Measurements from ENCODE around the gene S100G. TPM values are rescaled to one million over a fixed set of nuclear protein-coding genes. Genes with fewer than 3 reads are reported as not detected.

The S100G gene
- total RNA-seq, 3 donors from 2014 or later (not counting 1 experiment from before 2014, with no cell fraction given) = not detected

- H3K4me3 Mint-ChIP-seq = no peak overlapping the region
- H3K27me3 Mint-ChIP-seq (ENCODE audit: low read depth in 2 of 2) = no peaks in the 10 kb centered on the region
- H3K9me3 Mint-ChIP-seq = no peaks in the 10 kb centered on the region
- no peak overlapping the region for H3K4me3 ChIP-seq (ENCODE audit: low read length)
- ATAC-seq (no peak), DNase-seq (no peak)
- no peaks in the 10 kb centered on the region for H3K27me3 ChIP-seq (ENCODE audit: control insufficient read depth, insufficient read depth, low read length)
- no peak overlapping the region for H3K27ac Mint-ChIP-seq
- no CpG with 5 or more reads among the region's 2 CpGs for WGBS (ENCODE audit: insufficient coverage)
- peaks cover 2% of the 10 kb centered on the region for H3K36me3 ChIP-seq (ENCODE audit: control insufficient read depth, insufficient read depth, low read length)
- H3K9me3 ChIP-seq (ENCODE audit: control insufficient read depth, insufficient read depth, low read length) = no peaks in the 10 kb centered on the region
- H3K4me1 ChIP-seq (ENCODE audit: control insufficient read depth, insufficient read depth, low read length) = no peaks in the 10 kb centered on the region
- no peaks in the 10 kb centered on the region for H3K4me1 Mint-ChIP-seq
- no peak overlapping the region for H3K27ac ChIP-seq (ENCODE audit: low read length)
- H3K36me3 Mint-ChIP-seq = no peaks in the 10 kb centered on the region
- intact Hi-C loops (cut with micrococcal nuclease) = no loop called here
- TF ChIP-seq, protein P1, sequence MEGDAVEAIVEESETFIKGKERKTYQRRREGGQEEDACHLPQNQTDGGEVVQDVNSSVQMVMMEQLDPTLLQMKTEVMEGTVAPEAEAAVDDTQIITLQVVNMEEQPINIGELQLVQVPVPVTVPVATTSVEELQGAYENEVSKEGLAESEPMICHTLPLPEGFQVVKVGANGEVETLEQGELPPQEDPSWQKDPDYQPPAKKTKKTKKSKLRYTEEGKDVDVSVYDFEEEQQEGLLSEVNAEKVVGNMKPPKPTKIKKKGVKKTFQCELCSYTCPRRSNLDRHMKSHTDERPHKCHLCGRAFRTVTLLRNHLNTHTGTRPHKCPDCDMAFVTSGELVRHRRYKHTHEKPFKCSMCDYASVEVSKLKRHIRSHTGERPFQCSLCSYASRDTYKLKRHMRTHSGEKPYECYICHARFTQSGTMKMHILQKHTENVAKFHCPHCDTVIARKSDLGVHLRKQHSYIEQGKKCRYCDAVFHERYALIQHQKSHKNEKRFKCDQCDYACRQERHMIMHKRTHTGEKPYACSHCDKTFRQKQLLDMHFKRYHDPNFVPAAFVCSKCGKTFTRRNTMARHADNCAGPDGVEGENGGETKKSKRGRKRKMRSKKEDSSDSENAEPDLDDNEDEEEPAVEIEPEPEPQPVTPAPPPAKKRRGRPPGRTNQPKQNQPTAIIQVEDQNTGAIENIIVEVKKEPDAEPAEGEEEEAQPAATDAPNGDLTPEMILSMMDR (IDR thresholded peaks at IDR 0.05) = no peak
These were observed 15.1 kb downstream of the S100G start for GRCh38 chrX:16665089-16665488.

DNA sequence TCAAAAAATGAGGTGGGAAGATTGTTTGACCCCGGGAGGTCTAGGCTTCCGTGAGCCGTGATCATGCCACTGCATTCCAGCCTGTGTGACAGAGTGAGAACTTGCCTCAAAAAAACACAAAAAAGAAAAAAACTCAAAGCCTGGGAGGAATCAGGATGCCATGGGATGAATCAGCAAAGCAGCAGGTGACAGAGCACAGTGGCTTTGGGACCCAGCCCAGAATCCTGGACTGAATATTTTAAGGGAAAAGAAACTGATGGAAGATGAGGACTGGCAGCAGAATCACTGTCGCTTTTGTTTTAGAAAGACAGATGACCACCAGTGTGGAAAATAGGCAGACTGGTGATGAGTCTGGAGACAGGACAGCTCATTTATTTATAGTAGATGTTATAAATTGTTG lies 16.6 kb downstream of the S100G start:
- TF ChIP-seq, protein P1 (IDR thresholded peaks at IDR 0.05) = no peak
- Histone ChIP-seq H3K36me3 (ENCODE audit: control insufficient read depth, insufficient read depth, low read length) (peaks cover 2% of the 10 kb centered on the region), H3K4me3 (ENCODE audit: low read length) (no peak overlapping the region), H3K9me3 (ENCODE audit: control insufficient read depth, insufficient read depth, low read length) (no peaks in the 10 kb centered on the region), H3K4me1 (ENCODE audit: control insufficient read depth, insufficient read depth, low read length) (no peaks in the 10 kb centered on the region), H3K27me3 (ENCODE audit: control insufficient read depth, insufficient read depth, low read length) (no peaks in the 10 kb centered on the region), H3K27ac (ENCODE audit: low read length) (no peak overlapping the region)
- Mint-ChIP-seq H3K4me1 (no peaks in the 10 kb centered on the region), H3K27me3 (ENCODE audit: low read depth in 2 of 2) (no peaks in the 10 kb centered on the region), H3K9me3 (no peaks in the 10 kb centered on the region), H3K4me3 (no peak overlapping the region), H3K36me3 (no peaks in the 10 kb centered on the region), H3K27ac (no peak overlapping the region)
- ATAC-seq (no peak), DNase-seq (no peak)
- 88% methylated on average over 1 of the region's 4 CpGs for WGBS (ENCODE audit: insufficient coverage)
- intact Hi-C loops (cut with micrococcal nuclease) = no loop called here

- TF ChIP-seq, protein P1 (IDR thresholded peaks at IDR 0.05) = no peak
- H3K4me3 Mint-ChIP-seq = no peak overlapping the region
- intact Hi-C loops (cut with micrococcal nuclease) = no loop called here
- H3K4me1 ChIP-seq (ENCODE audit: control insufficient read depth, insufficient read depth, low read length) = no peaks in the 10 kb centered on the region
- no peak overlapping the region for H3K27ac Mint-ChIP-seq
- H3K27me3 Mint-ChIP-seq (ENCODE audit: low read depth in 2 of 2) = no peaks in the 10 kb centered on the region
- no peak overlapping the region for H3K4me3 ChIP-seq (ENCODE audit: low read length)
- no peak overlapping the region for H3K27ac ChIP-seq (ENCODE audit: low read length)
- no peaks in the 10 kb centered on the region for H3K9me3 ChIP-seq (ENCODE audit: control insufficient read depth, insufficient read depth, low read length)
- no peak for ATAC-seq
- no peaks in the 10 kb centered on the region for H3K36me3 Mint-ChIP-seq
- no peaks in the 10 kb centered on the region for H3K36me3 ChIP-seq (ENCODE audit: control insufficient read depth, insufficient read depth, low read length)
- H3K27me3 ChIP-seq (ENCODE audit: control insufficient read depth, insufficient read depth, low read length) = no peaks in the 10 kb centered on the region
- DNase-seq = peak in 1 of 2 donors; percentile 63
- no peaks in the 10 kb centered on the region for H3K9me3 Mint-ChIP-seq
- H3K4me1 Mint-ChIP-seq = no peaks in the 10 kb centered on the region
These were observed 21.0 kb downstream of the S100G start for GRCh38 chrX:16671005-16671404.

DNA sequence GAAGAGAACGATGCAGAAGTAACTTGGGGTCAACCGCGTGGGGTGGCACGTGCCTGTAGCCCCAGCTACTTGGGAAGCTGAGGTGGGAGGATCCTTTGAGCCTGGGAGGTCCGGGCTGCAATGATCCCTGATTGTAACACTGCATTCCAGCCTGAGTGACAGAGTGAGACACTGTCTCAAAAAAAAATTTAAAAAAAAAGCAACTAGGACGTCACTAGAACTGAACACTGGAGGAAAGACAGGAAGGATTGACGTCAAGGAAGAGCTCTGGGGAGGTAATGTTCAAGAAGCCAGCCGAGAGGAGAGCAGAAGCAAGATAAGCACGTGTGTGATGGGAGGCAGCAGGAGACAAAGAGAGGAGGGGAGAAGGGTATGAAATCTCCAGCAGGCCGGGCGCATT lies 28.7 kb downstream of the S100G start:
- intact Hi-C loops (cut with micrococcal nuclease) = no loop called here
- no peak overlapping the region for H3K4me3 ChIP-seq (ENCODE audit: low read length)
- no peak for DNase-seq
- H3K27me3 ChIP-seq (ENCODE audit: control insufficient read depth, insufficient read depth, low read length) = no peaks in the 10 kb centered on the region
- H3K27ac Mint-ChIP-seq = no peak overlapping the region
- no peaks in the 10 kb centered on the region for H3K9me3 ChIP-seq (ENCODE audit: control insufficient read depth, insufficient read depth, low read length)
- peaks cover 8% of the 10 kb centered on the region for H3K36me3 ChIP-seq (ENCODE audit: control insufficient read depth, insufficient read depth, low read length)
- no peak overlapping the region for H3K27ac ChIP-seq (ENCODE audit: low read length)
- H3K27me3 Mint-ChIP-seq (ENCODE audit: low read depth in 2 of 2) = no peaks in the 10 kb centered on the region
- no peaks in the 10 kb centered on the region for H3K36me3 Mint-ChIP-seq
- WGBS (ENCODE audit: insufficient coverage) = 97% methylated on average over 11 of the region's 11 CpGs
- H3K4me3 Mint-ChIP-seq = no peak overlapping the region
- no peaks in the 10 kb centered on the region for H3K4me1 ChIP-seq (ENCODE audit: control insufficient read depth, insufficient read depth, low read length)
- H3K4me1 Mint-ChIP-seq = no peaks in the 10 kb centered on the region
- TF ChIP-seq, protein P1 (IDR thresholded peaks at IDR 0.05) = no peak
- ATAC-seq = no peak
- H3K9me3 Mint-ChIP-seq = no peaks in the 10 kb centered on the region
